Measurements from ENCODE around the gene PANK4.
"Not testable (repeated sequence)": the region's sequence is repeated elsewhere in the genome, so short reads cannot be mapped to it uniquely, and the experiment has no call there.

The PANK4 gene

DNA sequence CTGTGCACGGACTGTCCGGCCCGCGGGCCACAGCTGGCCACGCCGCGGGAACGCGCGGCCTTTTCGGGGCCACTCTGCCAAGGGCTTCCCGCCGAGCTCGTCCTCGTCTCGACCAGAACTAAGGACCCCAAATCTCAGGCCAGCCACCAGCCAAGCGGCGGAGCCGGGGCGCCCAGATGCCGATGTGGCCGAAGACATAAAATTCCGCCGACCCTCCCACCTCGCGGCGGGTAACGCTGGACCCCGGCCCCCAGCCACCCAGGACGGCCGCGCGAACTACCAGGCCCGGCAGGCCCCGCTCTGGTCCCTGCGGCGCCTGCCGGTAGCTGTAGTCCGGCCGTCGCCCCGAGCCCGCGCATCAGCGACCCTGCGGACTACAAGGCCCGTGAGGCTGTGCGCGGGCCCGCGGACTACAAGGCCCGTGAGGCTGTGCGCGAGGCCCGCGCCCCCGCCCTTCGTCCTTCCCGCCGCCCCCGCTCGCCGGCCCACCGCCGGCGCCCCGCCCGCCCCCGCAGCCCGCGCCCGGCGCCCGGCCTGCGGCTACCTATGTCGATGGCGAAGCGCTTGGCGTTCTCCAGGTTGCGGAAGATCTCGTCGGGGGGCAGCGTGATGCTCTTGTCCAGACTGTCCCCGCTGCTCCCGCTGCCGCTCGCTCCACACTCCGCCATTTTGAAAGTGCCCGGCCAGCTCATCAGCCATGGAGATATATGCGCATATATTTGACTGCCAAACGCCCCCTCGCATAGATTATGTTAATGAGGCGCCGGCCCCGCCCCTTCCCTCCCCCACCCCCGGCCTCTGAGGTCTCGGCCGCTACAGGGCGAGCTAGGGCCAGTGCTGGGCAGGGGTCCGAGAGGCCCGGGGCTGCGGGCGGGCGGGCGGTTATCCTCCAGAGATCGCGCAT is at the start of gene PANK4:
Gene PANK4 (minus strand): TSS at position 677 of the 904 bp plus-strand sequence. CDS start 9 bp downstream, at position 668.
- no peak for TF ChIP-seq JUND (IDR thresholded peaks at IDR 0.05; ENCODE audit: low read depth)
- in situ Hi-C loops (cut with HindIII; ENCODE audit: low pct_unique_long_range_greater_than_20kb, low sequenced_read_pairs): no loop called here
- peak; percentile 92 to 94 for DNase-seq (ENCODE audit: low read depth in 1 of 2, low spot score in 1 of 2)

DNA sequence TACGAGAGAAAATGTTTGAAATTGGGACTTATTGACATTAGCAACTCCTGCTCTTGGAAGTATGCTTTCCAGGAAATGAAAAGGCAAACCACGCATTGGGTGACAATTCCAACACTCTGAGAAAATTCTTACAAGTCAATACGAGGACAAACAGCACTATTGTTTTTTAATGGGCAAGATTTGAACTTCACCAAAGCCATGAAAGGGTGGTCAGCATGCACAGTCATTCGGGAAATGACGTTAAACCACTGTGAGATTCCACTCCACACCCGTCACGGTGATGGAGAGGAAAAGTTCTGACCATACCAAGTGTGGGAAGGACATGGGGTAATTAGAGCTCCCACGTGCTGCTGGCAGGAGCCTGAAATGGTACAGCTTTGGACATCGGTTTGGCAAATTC is 48.0 kb upstream of the PANK4 start:
- no peak for TF ChIP-seq JUND (IDR thresholded peaks at IDR 0.05; ENCODE audit: low read depth)
- in situ Hi-C loops (cut with HindIII; ENCODE audit: low pct_unique_long_range_greater_than_20kb, low sequenced_read_pairs): no loop called here
- DNase-seq (ENCODE audit: low read depth in 1 of 2, low spot score in 1 of 2): no peak

- no peak for DNase-seq (ENCODE audit: low read depth in 1 of 2, low spot score in 1 of 2)
- in situ Hi-C loops (cut with HindIII; ENCODE audit: low pct_unique_long_range_greater_than_20kb, low sequenced_read_pairs): no loop called here
- no peak for TF ChIP-seq JUND (IDR thresholded peaks at IDR 0.05; ENCODE audit: low read depth)
These were observed 47.0 kb upstream of the PANK4 start for GRCh38 chr1:2573250-2573920.

DNA sequence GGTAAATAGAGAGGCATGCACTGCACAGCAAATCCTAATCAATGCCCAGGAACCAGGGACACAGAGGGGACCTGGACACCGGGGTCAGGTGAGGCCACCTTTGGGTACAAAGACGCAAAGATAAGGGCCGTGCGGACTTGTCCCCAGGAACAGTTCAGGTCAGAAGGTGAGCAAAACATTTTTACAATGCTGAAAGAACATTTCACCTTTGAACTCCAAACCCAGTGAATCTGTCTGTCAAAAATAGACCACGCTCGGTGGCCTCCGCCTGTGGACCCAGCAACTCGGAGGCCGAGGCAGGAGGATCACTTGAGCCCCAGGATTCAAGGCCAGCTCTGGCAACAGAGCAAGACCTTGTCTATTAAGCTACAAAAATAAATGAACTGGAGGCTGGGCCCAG is 45.0 kb upstream of the PANK4 start:
- in situ Hi-C loops (cut with HindIII; ENCODE audit: low pct_unique_long_range_greater_than_20kb, low sequenced_read_pairs): no loop called here
- DNase-seq (ENCODE audit: low read depth in 1 of 2, low spot score in 1 of 2): no peak
- TF ChIP-seq JUND (IDR thresholded peaks at IDR 0.05; ENCODE audit: low read depth): no peak

GRCh38 chr1:2570332-2570731 is 43.9 kb upstream of the PANK4 start:
- DNase-seq (ENCODE audit: low read depth in 1 of 2, low spot score in 1 of 2): no peak
- TF ChIP-seq JUND (IDR thresholded peaks at IDR 0.05; ENCODE audit: low read depth): no peak
- in situ Hi-C loops (cut with HindIII; ENCODE audit: low pct_unique_long_range_greater_than_20kb, low sequenced_read_pairs): no loop called here

DNA sequence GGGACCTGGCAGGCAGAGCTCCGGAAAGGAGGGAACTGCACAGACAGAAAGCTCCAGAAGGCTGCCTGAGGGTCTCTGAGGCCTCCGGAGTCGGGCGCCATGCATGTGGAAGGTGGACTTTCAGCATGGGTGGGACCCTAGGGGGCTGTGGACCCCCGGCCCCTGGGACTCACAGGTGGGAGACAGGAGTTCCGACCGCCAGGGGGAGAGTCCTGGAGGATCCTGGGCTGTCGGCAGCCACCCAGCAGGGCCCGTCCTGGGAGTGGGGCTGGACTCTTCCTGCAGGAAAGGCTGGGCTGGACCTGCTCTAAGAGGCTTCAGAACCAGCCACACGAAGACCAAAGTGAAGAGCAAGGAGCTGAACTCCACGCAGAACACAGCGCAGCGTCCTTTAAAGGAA is 43.3 kb upstream of the PANK4 start:
- DNase-seq (ENCODE audit: low read depth in 1 of 2, low spot score in 1 of 2): not testable (repeated sequence)

DNA sequence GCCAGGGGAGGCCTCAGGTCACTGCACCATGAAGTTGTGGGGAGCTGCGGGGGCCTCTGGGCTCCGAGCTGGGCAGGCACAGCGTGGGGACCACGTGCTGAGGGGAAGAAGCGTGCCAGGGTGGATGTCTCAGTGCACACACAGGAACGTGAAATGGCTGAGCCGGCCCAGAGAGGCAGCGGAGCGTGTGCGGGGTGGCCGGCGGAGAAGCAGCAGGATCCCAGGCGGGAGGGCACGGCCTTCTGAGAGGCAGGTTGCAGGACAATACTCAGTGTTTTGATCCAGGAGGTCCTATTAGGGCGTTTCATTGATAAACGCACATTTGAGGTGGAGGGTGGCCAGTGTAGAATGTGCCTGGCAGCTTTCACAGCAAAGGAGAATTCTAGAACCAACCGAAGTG is 42.7 kb upstream of the PANK4 start:
- DNase-seq (ENCODE audit: low read depth in 1 of 2, low spot score in 1 of 2): no peak
- no peak for TF ChIP-seq JUND (IDR thresholded peaks at IDR 0.05; ENCODE audit: low read depth)
- in situ Hi-C loops (cut with HindIII; ENCODE audit: low pct_unique_long_range_greater_than_20kb, low sequenced_read_pairs): no loop called here

More for the DNA sequence above, 43.3 kb upstream of the PANK4 start:
- in situ Hi-C loops (cut with HindIII; ENCODE audit: low pct_unique_long_range_greater_than_20kb, low sequenced_read_pairs): not testable (repeated sequence)

GRCh38 chr1:2568187-2568816 is 41.9 kb upstream of the PANK4 start:
- in situ Hi-C loops (cut with HindIII; ENCODE audit: low pct_unique_long_range_greater_than_20kb, low sequenced_read_pairs): not testable (repeated sequence)

GRCh38 chr1:2567083-2567679 is 40.8 kb upstream of the PANK4 start:
- DNase-seq (ENCODE audit: low read depth in 1 of 2, low spot score in 1 of 2): no peak
- in situ Hi-C loops (cut with HindIII; ENCODE audit: low pct_unique_long_range_greater_than_20kb, low sequenced_read_pairs): no loop called here
- TF ChIP-seq JUND (IDR thresholded peaks at IDR 0.05; ENCODE audit: low read depth): no peak

More at GRCh38 chr1:2568187-2568816, 41.9 kb upstream of the PANK4 start:
- DNase-seq (ENCODE audit: low read depth in 1 of 2, low spot score in 1 of 2): not testable (repeated sequence)

DNA sequence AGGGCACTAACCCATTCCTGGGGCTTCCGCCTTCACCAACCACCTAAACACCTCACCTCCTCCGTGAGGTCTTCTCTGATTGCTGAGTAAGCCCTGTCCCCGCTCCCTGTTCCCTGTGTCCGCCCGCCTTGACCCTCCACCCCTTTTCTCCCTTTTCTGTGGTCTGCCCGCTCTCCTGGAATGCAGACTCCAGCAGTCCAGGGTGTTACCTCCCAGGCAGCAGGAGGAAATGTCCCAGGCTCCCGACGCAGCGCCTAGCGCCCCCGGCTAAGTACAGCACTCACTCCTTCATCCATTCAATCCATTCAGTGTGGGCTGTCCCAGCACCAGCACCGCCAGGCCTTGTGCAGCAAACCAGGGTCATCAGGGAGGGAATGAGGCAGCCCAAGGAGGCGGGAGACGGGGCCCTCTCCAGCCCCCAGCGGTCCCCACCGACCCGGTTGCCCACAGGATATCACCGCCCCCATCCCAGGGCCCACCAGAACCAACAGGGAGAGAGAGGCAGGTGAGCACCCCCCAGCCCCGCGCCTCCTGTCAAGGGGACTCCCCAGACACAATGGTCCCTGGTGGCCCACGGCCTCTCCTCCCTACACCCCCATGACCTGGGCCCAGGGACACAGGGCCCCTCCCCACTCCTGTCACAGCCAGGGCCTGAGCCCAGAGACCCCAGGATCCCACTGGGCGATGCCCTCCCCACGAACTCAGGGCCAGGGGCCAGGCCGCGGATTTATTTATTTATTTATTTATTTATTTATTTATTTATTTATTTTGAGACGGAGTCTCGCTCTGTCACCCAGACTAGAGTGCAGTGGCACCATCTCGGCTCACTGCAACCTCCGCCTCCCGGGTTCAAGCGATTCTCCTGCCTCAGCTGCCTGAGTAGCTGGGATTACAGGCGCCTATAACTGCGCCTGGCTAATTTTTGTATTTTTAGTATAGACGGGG is 40.0 kb upstream of the PANK4 start:
- in situ Hi-C loops (cut with HindIII; ENCODE audit: low pct_unique_long_range_greater_than_20kb, low sequenced_read_pairs): no loop called here
- no peak for DNase-seq (ENCODE audit: low read depth in 1 of 2, low spot score in 1 of 2)
- no peak for TF ChIP-seq JUND (IDR thresholded peaks at IDR 0.05; ENCODE audit: low read depth)

DNA sequence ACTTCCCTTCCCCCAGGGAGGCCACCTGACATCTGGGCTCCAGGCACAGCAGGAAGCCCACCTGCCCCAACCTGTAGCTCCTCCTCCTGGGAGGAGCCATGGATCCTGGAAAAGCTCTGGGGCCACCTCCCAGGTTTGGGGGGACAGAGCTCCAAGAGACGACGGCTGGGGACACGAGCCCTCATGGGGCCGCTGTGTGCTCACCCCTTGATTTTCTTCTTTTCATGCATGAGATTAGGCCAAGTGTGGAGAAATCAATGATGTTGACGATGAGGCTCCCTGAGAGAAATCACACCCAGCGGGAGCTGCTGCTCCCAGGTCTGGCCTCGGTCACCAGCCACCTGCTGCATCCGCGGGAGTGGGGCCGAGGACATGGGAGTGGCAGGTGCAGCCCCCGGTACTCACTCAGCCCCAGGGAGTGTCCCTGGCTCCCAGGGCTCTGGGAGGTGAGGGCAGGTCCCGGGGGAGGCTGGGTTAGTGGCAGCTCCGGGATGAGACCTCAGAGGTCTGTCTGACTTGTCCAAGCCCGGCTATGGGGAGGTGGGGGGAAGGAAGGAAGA is 38.5 kb upstream of the PANK4 start:
- no peak for TF ChIP-seq JUND (IDR thresholded peaks at IDR 0.05; ENCODE audit: low read depth)

More for the DNA sequence above, 38.5 kb upstream of the PANK4 start:
- DNase-seq (ENCODE audit: low read depth in 1 of 2, low spot score in 1 of 2): no peak
- in situ Hi-C loops (cut with HindIII; ENCODE audit: low pct_unique_long_range_greater_than_20kb, low sequenced_read_pairs): no loop called here
